Testis (tissue), 2 donors: ENCODE results near the gene ITGB5.

ENCODE experiments used
- CTCF ChIP-seq, 3 experiments: fragments of 450-650 bp in 2 of 3; fragments of 200-600 bp in 1 of 3; sonication (generic) in 1 of 3; IDR thresholded peaks; one replicate each; pipeline ENCODE4 v1.5.1; 2016 to 2019; ENCODE audit warnings: antibody characterized with exemption in 3 of 3, mild to moderate bottlenecking in 2 of 3, moderate library complexity in 1 of 3
- POLR2A ChIP-seq: fragments of 450-650 bp; IDR thresholded peaks from one replicate; pipeline ENCODE4 v1.6.1; 2017; ENCODE audit warnings: antibody characterized with exemption, mild to moderate bottlenecking, moderate library complexity

GRCh38 chr3:124776856-124777255 is 110.3 kb downstream of the ITGB5 start:
- TF ChIP-seq CTCF (IDR thresholded peaks at IDR 0.05): no peak
- no peak for TF ChIP-seq POLR2A
